Dedifferentiated amniotic fluid mesenchymal stem cell (primary cell): ENCODE measurements around the gene TMSB15A.
A peak's percentile ranks its signal among the peaks of the same experiment; 100 is the strongest.
"Not testable (repeated sequence)": the region's sequence is repeated elsewhere in the genome, so short reads cannot be mapped to it uniquely, and the experiment has no call there.

Source experiments
- DNase-seq: peaks from one replicate; pipeline ENCODE4 v3.0.0-alpha.2; 2016; ENCODE audit errors: extremely low spot score

The TMSB15A gene

GRCh38 chrX:102515975-102516941, at the start of gene TMSB15A:
TSS of gene TMSB15A (minus strand) at chrX:102516739.
- DNase-seq = peak; percentile 28

GRCh38 chrX:102560423-102561068, 44.0 kb upstream of the TMSB15A start:
- no peak for DNase-seq

- DNase-seq = no peak
Measured at GRCh38 chrX:102558607-102559006, 42.1 kb upstream of the TMSB15A start.

GRCh38 chrX:102548231-102548630, 31.7 kb upstream of the TMSB15A start:
- DNase-seq = no peak

- DNase-seq = no peak
Measured at GRCh38 chrX:102546828-102547493, 30.4 kb upstream of the TMSB15A start.

GRCh38 chrX:102546175-102546574, 29.6 kb upstream of the TMSB15A start:
- not testable (repeated sequence) for DNase-seq

GRCh38 chrX:102535958-102536357, 19.4 kb upstream of the TMSB15A start:
- DNase-seq = no peak

GRCh38 chrX:102517326-102517725, 787 bp upstream of the TMSB15A start:
- no peak for DNase-seq

GRCh38 chrX:102514536-102514935, 2.0 kb downstream of the TMSB15A start:
- DNase-seq = no peak

- DNase-seq = no peak
Measured at GRCh38 chrX:102498732-102499131, 17.8 kb downstream of the TMSB15A start.

GRCh38 chrX:102491766-102492165, 24.8 kb downstream of the TMSB15A start:
- no peak for DNase-seq

- not testable (repeated sequence) for DNase-seq
Measured at GRCh38 chrX:102478765-102479164, 37.8 kb downstream of the TMSB15A start.

GRCh38 chrX:102471762-102472220, 44.7 kb downstream of the TMSB15A start, which contains the start of gene TCP11X2:
TSS of gene TCP11X2 (minus strand) at chrX:102471812.
- DNase-seq = not testable (repeated sequence)

- DNase-seq = not testable (repeated sequence)
Measured at GRCh38 chrX:102470215-102470614, 46.3 kb downstream of the TMSB15A start.
